GM21723 (cell line): ENCODE data around the gene KDM1B.
"Not testable (repeated sequence)": the region's sequence is repeated elsewhere in the genome, so short reads cannot be mapped to it uniquely, and the experiment has no call there.

Experiments
- ATAC-seq: cut with Tn5 transposase; IDR thresholded peaks from one replicate; pipeline ENCODE4 v1.9.1; 2021; ENCODE audit warnings: mild to moderate bottlenecking, moderate library complexity; ENCODE audit not compliant: unreplicated experiment

KDM1B gene

GRCh38 chr6:18186033-18186432 lies 30.8 kb downstream of the KDM1B start:
- ATAC-seq = no peak

DNA sequence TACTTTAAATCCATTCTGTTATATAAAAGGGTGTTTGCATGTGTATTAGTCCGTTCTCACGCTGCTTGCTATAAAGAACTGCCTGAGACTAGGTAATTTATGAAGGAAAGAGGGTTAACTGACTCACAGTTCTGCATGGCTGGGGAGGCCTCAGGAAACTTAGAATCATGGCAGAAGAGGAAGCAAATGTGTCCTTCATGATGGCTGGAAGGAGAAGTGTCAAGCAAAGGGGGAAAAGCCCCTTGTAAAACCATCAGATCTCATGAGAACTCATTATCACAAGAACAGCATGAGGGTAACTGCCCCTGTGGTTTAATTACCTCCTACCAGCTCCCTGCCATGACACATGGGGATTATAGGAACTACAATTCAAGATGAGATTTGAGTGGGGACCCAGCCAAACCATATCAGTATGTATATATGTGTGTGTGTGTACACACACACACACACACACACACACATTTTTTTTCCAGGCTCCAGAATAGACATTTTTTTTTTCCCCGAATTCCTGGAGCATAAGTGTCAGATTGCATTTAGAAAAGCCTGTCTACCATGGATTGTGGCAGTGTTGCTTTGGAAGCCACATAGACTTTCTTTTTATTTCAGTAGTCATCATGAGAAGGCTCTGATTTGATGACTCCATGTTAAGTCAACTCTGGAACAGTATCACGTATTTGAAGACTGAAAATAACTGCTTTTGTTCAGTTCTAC lies 31.5 kb downstream of the KDM1B start:
- ATAC-seq = no peak

DNA sequence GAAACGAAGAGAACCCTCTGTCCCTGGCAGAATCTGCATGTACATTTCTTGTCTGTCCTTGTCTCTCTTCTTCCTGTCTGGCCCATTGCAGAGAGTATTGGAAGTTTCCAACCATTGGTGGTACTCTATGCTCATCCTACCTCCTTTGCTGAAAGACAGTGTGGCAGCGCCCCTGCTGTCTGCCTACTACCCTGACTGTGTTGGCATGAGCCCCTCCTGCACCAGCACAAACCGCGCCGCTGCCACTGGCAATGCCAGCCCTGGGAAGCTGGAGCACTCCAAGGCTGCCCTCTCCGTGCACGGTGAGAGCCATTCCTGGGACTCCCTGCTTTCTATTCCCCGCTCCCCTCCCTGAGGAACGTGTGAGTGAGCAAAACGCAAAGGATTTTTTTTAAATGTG lies 32.5 kb downstream of the KDM1B start:
- ATAC-seq = no peak

DNA sequence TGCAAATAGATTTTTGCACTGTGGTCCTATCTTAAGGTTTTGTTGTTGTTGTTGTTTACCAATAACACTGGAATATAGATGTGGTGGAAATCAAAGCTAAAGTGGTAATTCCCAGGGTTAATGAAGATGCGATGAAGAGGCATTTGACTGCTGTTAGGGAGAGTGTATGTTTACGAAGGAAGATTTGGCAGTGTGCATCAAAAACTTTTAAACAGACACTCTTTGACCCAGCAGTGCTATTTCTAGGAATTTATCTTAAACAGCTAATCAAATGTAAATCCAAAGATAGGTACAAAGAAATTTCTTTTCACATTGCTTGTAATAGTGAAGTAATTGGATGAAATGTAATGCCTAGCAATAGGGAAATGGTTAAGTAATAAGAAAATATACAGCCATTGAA lies 34.0 kb downstream of the KDM1B start:
- ATAC-seq = no peak

DNA sequence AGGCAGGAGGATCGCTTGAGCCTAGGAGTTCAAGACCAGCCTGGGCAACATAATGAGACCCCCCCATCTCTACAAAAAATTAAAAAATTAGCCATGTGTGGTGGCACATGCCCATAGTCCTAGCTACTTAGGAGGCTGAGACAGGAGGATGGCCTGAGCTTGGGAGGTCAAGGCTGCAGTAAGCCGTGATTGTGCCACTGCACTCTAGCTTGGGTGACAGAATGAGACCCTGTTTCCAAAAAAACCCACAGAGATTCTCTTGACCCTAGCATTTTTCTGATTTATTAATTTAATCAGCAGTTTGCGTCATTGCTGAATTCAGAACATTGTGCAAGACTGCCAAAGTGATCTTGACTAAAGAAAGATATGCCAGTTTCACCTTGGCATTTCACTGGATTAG lies 36.8 kb downstream of the KDM1B start:
- ATAC-seq = no peak

DNA sequence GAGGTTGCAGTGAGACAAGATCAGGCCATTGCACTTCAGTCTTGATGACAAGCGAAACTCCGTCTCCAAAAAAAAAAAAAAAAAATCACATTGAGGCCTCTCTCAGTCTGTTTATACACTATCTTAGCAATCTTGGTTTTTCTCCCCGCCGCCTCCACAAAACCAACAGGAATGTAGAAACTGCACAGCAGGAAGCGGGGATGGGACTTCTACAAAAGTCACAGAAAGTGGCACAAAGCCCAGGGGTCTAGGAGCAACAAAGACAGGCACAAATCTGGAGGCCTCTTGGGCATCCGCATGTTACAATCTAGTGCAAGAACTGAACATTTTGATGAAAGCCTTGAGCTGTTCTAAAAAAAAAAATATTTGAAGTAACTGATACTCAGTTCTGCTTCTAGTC lies 48.6 kb downstream of the KDM1B start:
- no peak for ATAC-seq

DNA sequence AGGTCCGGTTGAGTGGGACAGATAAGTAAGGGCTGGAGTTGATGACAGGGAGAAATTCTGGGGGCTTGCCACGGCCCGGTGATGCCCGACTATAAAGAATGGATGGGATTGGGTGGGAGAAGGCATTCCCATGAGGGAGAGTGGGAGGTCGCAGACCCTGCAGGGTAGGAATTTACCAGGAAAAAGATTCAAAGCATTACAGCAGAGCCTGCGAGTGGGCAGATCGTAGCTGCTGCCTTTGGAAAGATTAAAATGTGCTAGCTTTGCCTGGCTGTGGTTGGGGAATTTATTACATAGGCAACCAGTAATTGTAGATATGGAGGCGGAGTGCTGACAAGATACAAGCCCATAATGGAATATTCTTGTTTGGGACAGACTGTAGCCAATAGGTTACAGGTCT lies 49.5 kb downstream of the KDM1B start:
- ATAC-seq = no peak

GRCh38 chr6:18206591-18206990 lies 51.4 kb downstream of the KDM1B start:
- ATAC-seq = no peak

- no peak for ATAC-seq
These were observed 52.2 kb downstream of the KDM1B start for GRCh38 chr6:18207438-18207837.

- no peak for ATAC-seq
These were observed 52.7 kb downstream of the KDM1B start for GRCh38 chr6:18207949-18208348.

- not testable (repeated sequence) for ATAC-seq
These were observed 53.6 kb downstream of the KDM1B start for GRCh38 chr6:18208778-18209177.

DNA sequence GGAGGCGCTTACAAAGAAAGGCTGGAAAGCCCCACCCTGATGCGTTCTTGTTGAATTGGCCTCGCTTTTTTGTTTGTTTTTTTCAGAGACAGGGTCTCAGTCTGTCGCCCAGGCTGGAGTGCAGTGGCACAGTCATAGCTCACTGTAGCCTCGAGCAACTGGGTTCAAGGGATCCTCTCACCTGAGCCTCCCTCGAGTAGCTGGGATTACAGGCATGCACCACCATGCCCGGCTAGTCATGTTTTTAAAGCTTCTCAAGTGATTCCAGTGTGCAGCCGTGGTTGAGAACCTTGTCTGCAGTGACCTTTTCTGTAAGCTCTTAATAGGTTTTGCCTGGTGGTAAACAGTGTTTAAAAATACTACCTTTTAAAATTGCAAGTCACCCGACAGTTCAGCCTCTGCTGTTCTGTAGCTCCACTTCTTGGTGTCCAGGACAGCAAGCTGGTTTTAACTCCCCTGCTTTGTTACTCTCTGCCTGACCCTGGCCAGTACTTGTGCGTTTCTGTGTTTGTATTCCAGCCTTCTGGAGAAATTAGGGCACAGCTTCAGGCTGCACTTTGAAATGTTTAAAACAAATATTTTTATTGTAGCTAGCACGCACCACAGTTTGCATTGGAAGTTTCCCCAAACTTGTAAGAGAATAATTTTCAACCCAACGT lies 54.4 kb downstream of the KDM1B start:
- ATAC-seq = no peak

GRCh38 chr6:18210707-18211106 lies 55.5 kb downstream of the KDM1B start:
- no peak for ATAC-seq

GRCh38 chr6:18211338-18211737 lies 56.1 kb downstream of the KDM1B start:
- ATAC-seq = peak; percentile 92

DNA sequence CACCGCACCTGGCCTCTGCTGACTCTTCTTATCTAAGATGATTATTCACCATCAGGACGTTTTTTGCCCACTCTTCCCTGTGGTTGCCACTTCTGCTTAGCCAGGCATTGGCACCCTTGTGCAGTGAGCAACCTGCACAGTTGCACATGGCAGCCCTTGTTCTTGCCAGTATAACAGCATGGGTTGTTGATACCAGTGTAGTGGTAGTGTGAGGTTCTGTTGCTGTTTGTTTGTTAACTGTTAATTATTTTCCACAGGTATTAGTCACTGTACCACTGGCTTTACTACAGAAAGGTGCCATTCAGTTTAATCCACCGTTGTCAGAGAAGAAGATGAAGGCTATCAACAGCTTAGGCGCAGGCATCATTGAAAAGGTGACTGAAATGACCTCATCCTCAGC lies 57.0 kb downstream of the KDM1B start:
- ATAC-seq = no peak

DNA sequence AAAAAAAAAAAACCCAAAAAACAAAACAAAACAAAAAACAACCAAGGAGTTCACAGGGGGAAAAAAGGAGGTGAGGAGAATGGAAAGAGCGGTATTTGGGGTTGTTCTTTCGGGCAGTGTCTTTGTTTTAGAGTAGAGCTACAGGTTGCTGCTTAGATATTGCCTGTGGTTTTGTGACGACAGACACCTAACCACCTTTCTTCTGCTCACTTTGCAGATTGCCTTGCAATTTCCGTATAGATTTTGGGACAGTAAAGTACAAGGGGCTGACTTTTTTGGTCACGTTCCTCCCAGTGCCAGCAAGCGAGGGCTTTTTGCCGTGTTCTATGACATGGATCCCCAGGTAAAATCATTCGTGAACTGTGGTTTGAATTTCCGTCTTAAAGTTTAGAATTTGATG lies 58.2 kb downstream of the KDM1B start:
- no peak for ATAC-seq

GRCh38 chr6:18214003-18214402 lies 58.8 kb downstream of the KDM1B start:
- peak; percentile 37 for ATAC-seq

GRCh38 chr6:18215436-18215835 lies 60.2 kb downstream of the KDM1B start:
- no peak for ATAC-seq

- ATAC-seq = no peak
These were observed 61.2 kb downstream of the KDM1B start for GRCh38 chr6:18216411-18216810.

DNA sequence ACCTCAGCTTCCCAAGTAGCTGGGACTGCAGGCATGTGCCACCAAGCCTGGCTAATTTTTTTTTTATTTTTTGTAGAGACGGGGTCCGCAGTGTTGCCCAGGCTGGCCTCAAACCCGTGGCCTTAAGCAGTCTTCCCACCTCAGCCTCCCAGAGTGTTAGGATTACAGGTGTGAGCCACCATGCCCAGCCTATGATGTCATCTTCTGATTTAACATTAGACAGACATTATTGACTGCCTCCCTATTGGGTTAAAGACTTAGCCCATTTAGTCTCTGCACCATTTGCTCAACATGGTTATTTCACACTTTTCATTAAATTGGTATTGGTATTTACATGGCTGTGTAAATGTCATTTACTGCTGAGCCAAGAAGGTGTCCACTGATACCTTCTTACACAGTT lies 63.0 kb downstream of the KDM1B start:
- ATAC-seq = no peak

- ATAC-seq = no peak
These were observed 64.4 kb downstream of the KDM1B start for GRCh38 chr6:18219591-18219990.

DNA sequence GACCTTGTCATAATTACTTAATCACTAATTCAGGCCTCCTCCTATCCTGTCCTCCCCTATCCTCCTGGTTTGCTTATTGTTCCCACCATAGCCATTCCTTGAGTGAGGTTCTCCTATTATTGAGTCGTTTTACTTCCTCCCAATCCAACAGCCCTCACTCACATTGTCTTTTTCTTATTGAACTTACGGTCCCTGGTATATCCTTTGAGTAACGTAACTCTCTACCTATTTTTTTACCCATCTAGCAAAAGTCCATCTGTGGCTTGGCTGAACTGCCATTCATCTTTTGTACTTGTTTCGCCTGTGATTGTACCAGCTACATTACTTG lies 66.0 kb downstream of the KDM1B start:
- no peak for ATAC-seq
